Neural cell (in vitro differentiated cells): Measurements from ENCODE around the gene CCDC60. TPM values are rescaled to one million over a fixed set of nuclear protein-coding genes. Genes with fewer than 3 reads are reported as not detected.

Experiments
- H2AFZ ChIP-seq: fragments of 200-600, 300-800 bp; sonication (generic), shearing (Covaris generic); 2 replicates; pipeline ENCODE4 v1.6.0; 2014; ENCODE audit warnings: low read depth, mild to moderate bottlenecking, antibody characterized with exemption, low read length, moderate library complexity
- H3F3A ChIP-seq: fragments of 200-600 bp; shearing (Covaris generic); 2 replicates; pipeline ENCODE4 v1.6.1; 2016; ENCODE audit warnings: mild to moderate bottlenecking, moderate library complexity, mixed read lengths, antibody characterized with exemption, low read length; ENCODE audit not compliant: insufficient read depth, poor library complexity, severe bottlenecking
- H3K27ac ChIP-seq: fragments of 200-600, 300-800 bp; sonication (generic), shearing (Covaris generic); 2 replicates; pipeline ENCODE4 v1.5.1; 2014; ENCODE audit warnings: mild to moderate bottlenecking, low read length, moderate library complexity
- H3K27me3 ChIP-seq: fragments of 300-800, 200-600 bp; sonication (generic), shearing (Covaris generic); 2 replicates; pipeline ENCODE4 v1.6.0; 2014; ENCODE audit warnings: mild to moderate bottlenecking, low read depth, low read length, moderate library complexity; ENCODE audit not compliant: insufficient read depth
- H3K36me3 ChIP-seq: fragments of 300-800, 200-600 bp; sonication (generic), shearing (Covaris generic); 2 replicates; pipeline ENCODE4 v1.5.1; 2014; ENCODE audit warnings: mild to moderate bottlenecking, antibody characterized with exemption, low read length, moderate library complexity; ENCODE audit not compliant: insufficient read depth
- H3K4me2 ChIP-seq: fragments of 300-800, 200-600 bp; sonication (generic), shearing (Covaris generic); 2 replicates; pipeline ENCODE4 v1.6.0; 2014; ENCODE audit warnings: mild to moderate bottlenecking, low read length
- H3K4me3 ChIP-seq: fragments of 300-800, 200-600 bp; sonication (generic), shearing (Covaris generic); 2 replicates; pipeline ENCODE4 v1.5.1; 2014; ENCODE audit warnings: mild to moderate bottlenecking, low read length, moderate library complexity
- H3K79me2 ChIP-seq: fragments of 200-600 bp; shearing (Covaris generic); replicated peaks from 2 replicates; pipeline ENCODE4 v1.6.0; 2014; ENCODE audit warnings: mild to moderate bottlenecking, low read length, moderate library complexity; ENCODE audit not compliant: insufficient read depth
- H3K9ac ChIP-seq: fragments of 300-800, 200-600 bp; sonication (generic), shearing (Covaris generic); 2 replicates; pipeline ENCODE4 v1.6.1; 2016; ENCODE audit warnings: mild to moderate bottlenecking, low read length, mixed read lengths
- H3K9me2 ChIP-seq: fragments of 200-600 bp; shearing (Covaris generic); 2 replicates; pipeline ENCODE4 v1.6.1; 2016; ENCODE audit warnings: mild to moderate bottlenecking, low read length, mixed read lengths; ENCODE audit not compliant: insufficient read depth
- H3K9me3 ChIP-seq: fragments of 200-600, 300-800 bp; sonication (generic), shearing (Covaris generic); 2 replicates; pipeline ENCODE4 v1.6.1; 2016; ENCODE audit warnings: mild to moderate bottlenecking, mixed run types, low read length, moderate library complexity, mixed read lengths
- H4K20me1 ChIP-seq: fragments of 200-600 bp; shearing (Covaris generic); 2 replicates; pipeline ENCODE4 v1.6.1; 2016; ENCODE audit warnings: mild to moderate bottlenecking, mixed run types; ENCODE audit not compliant: insufficient read depth
- CTCF ChIP-seq: fragments of 450-650 bp; IDR thresholded peaks from 2 replicates; pipeline ENCODE4 v1.5.1; 2014; ENCODE audit warnings: antibody characterized with exemption, mild to moderate bottlenecking, moderate library complexity; ENCODE audit not compliant: poor library complexity, severe bottlenecking
- EP300 ChIP-seq: fragments of 450-650 bp; conservative IDR thresholded peaks from 2 replicates; pipeline ENCODE4 v1.6.1; 2014; ENCODE audit warnings: antibody characterized with exemption, mild to moderate bottlenecking, moderate library complexity; ENCODE audit not compliant: poor library complexity, severe bottlenecking
- EZH2 ChIP-seq: fragments of 200-600, 300-800 bp; shearing (Covaris generic), sonication (generic); IDR thresholded peaks from 2 replicates; pipeline ENCODE4 v1.6.1; 2014; ENCODE audit warnings: antibody characterized with exemption, low read length, borderline replicate concordance, mild to moderate bottlenecking; ENCODE audit not compliant: insufficient read depth, poor library complexity, severe bottlenecking
- MXI1 ChIP-seq: fragments of 450-650 bp; conservative IDR thresholded peaks from 2 replicates; pipeline ENCODE4 v1.6.1; 2014; ENCODE audit warnings: antibody characterized with exemption, mild to moderate bottlenecking; ENCODE audit not compliant: poor library complexity, severe bottlenecking
- POLR2AphosphoS5 ChIP-seq: IDR thresholded peaks from 2 replicates; pipeline ENCODE4 v1.6.1; 2012
- RAD21 ChIP-seq: fragments of 450-650 bp; conservative IDR thresholded peaks from 2 replicates; pipeline ENCODE4 v1.6.1; 2014; ENCODE audit warnings: antibody characterized with exemption, mild to moderate bottlenecking, moderate library complexity
- REST ChIP-seq: IDR thresholded peaks from 2 replicates; pipeline ENCODE4 v1.6.1; 2012; ENCODE audit warnings: borderline replicate concordance
- SMC3 ChIP-seq: fragments of 450-650 bp; conservative IDR thresholded peaks from 2 replicates; pipeline ENCODE4 v1.6.1; 2014; ENCODE audit warnings: antibody characterized with exemption, mild to moderate bottlenecking, moderate library complexity; ENCODE audit not compliant: poor library complexity
- TAF1 ChIP-seq: IDR thresholded peaks from 2 replicates; pipeline ENCODE4 v1.6.1; 2012; ENCODE audit warnings: low read depth
- polyA plus RNA-seq: library from polyadenylated mRNA; depleted of rRNA; stranded (reverse); fragments of >200 nt; gene quantifications from 2 replicates; pipeline ENCODE4 v1.2.3, GENCODE V29; 2014

The CCDC60 gene
- polyA plus RNA-seq, 1 donor from 2014 or later = not detected

- Histone ChIP-seq H3K27ac (no peak overlapping the region), H3K79me2 (no peaks in the 10 kb centered on the region), H3K9ac (no peak overlapping the region), H3K4me3 (no peak overlapping the region), H3K9me2 (no peaks in the 10 kb centered on the region), H4K20me1 (no peaks in the 10 kb centered on the region), H3K4me2 (no peak overlapping the region), H3K9me3 (no peaks in the 10 kb centered on the region), H2AFZ (no peak overlapping the region), H3K27me3 (no peaks in the 10 kb centered on the region), H3F3A (no peaks in the 10 kb centered on the region), H3K36me3 (no peaks in the 10 kb centered on the region)
- TF ChIP-seq MXI1 (no peak), EP300 (no peak), POLR2AphosphoS5 (no peak), REST (no peak), EZH2 (no peak), CTCF (no peak), RAD21 (no peak), SMC3 (no peak), TAF1 (no peak)
These were observed 12.2 kb upstream of the CCDC60 start for GRCh38 chr12:119322301-119322723.

GRCh38 chr12:119325813-119326212 lies 8.7 kb upstream of the CCDC60 start:
- no peak overlapping the region for H2AFZ ChIP-seq
- no peaks in the 10 kb centered on the region for H3F3A ChIP-seq
- H3K9me3 ChIP-seq = no peaks in the 10 kb centered on the region
- H3K79me2 ChIP-seq = no peaks in the 10 kb centered on the region
- no peak overlapping the region for H3K9ac ChIP-seq
- H3K9me2 ChIP-seq = no peaks in the 10 kb centered on the region
- no peaks in the 10 kb centered on the region for H4K20me1 ChIP-seq
- TF ChIP-seq MXI1 (no peak), EP300 (no peak)
- no peak overlapping the region for H3K4me2 ChIP-seq
- no peaks in the 10 kb centered on the region for H3K36me3 ChIP-seq
- H3K27me3 ChIP-seq = no peaks in the 10 kb centered on the region
- no peak overlapping the region for H3K27ac ChIP-seq
- H3K4me3 ChIP-seq = no peak overlapping the region

- Histone ChIP-seq H4K20me1 (no peaks in the 10 kb centered on the region), H3K9me3 (no peaks in the 10 kb centered on the region), H3K9ac (no peak overlapping the region), H3F3A (no peaks in the 10 kb centered on the region), H3K4me3 (no peak overlapping the region), H3K27me3 (no peaks in the 10 kb centered on the region), H3K79me2 (no peaks in the 10 kb centered on the region), H3K27ac (no peak overlapping the region), H3K36me3 (no peaks in the 10 kb centered on the region), H3K9me2 (no peaks in the 10 kb centered on the region), H3K4me2 (no peak overlapping the region), H2AFZ (no peak overlapping the region)
- TF ChIP-seq REST (no peak), EP300 (no peak), CTCF (no peak), MXI1 (no peak), RAD21 (no peak), POLR2AphosphoS5 (no peak), EZH2 (no peak), SMC3 (no peak), TAF1 (no peak)
These were observed 8.2 kb upstream of the CCDC60 start for GRCh38 chr12:119326341-119326740.
